HEK293 (cell line): ENCODE results near the gene TTC4.

Source experiments
- CTCF ChIP-seq: fragments of 450-650 bp; formaldehyde crosslinking; IDR thresholded peaks from 2 replicates; pipeline ENCODE4 v1.5.1; 2016; ENCODE audit warnings: missing biosample characterization, missing genetic modification characterization
- ZNF530 ChIP-seq: fragments of 450-650 bp; formaldehyde crosslinking; IDR thresholded peaks from 2 replicates; pipeline ENCODE4 v1.5.1; 2016; ENCODE audit warnings: low read depth, missing biosample characterization, missing genetic modification characterization

- TF ChIP-seq CTCF (no peak), ZNF530 (tag by site-specific recombination) (no peak)
Observed at GRCh38 chr1:54764922-54765561, 49.4 kb downstream of the TTC4 start.
